Activated CD4-positive, alpha-beta T cell treated with anti-CD3 and anti-CD28 coated beads for 48 hours (primary cell): ENCODE data around the gene DYNC1H1.

Source experiments
- DNase-seq: peaks from one replicate; pipeline ENCODE4 v3.0.0-alpha.2; 2020

The DYNC1H1 gene

GRCh38 chr14:102005336-102005735, 41.0 kb downstream of the DYNC1H1 start:
- no peak for DNase-seq

GRCh38 chr14:102007916-102008418, 43.6 kb downstream of the DYNC1H1 start:
- DNase-seq: no peak

- no peak for DNase-seq
Measured at GRCh38 chr14:102008891-102009290, 44.5 kb downstream of the DYNC1H1 start.

GRCh38 chr14:102011631-102012030, 47.3 kb downstream of the DYNC1H1 start:
- no peak for DNase-seq

GRCh38 chr14:102012336-102012735, 48.0 kb downstream of the DYNC1H1 start:
- DNase-seq: no peak

- DNase-seq: no peak
Measured at GRCh38 chr14:102013669-102014200, 49.4 kb downstream of the DYNC1H1 start.

GRCh38 chr14:102015045-102015685, 50.8 kb downstream of the DYNC1H1 start:
- no peak for DNase-seq

GRCh38 chr14:102015771-102016170, 51.4 kb downstream of the DYNC1H1 start:
- no peak for DNase-seq

GRCh38 chr14:102016420-102017090, 52.2 kb downstream of the DYNC1H1 start:
- DNase-seq: no peak

- no peak for DNase-seq
Measured at GRCh38 chr14:102018251-102018650, 53.9 kb downstream of the DYNC1H1 start.

- no peak for DNase-seq
Measured at GRCh38 chr14:102019006-102019540, 54.7 kb downstream of the DYNC1H1 start.

GRCh38 chr14:102020058-102020971, 55.9 kb downstream of the DYNC1H1 start:
- peak; percentile 76 for DNase-seq

GRCh38 chr14:102026934-102027333, 62.6 kb downstream of the DYNC1H1 start:
- DNase-seq: no peak

GRCh38 chr14:102027951-102028350, 63.6 kb downstream of the DYNC1H1 start:
- DNase-seq: no peak

GRCh38 chr14:102028733-102029132, 64.4 kb downstream of the DYNC1H1 start:
- DNase-seq: no peak

- DNase-seq: no peak
Measured at GRCh38 chr14:102029956-102030355, 65.6 kb downstream of the DYNC1H1 start.

- DNase-seq: no peak
Measured at GRCh38 chr14:102033241-102033640, 68.9 kb downstream of the DYNC1H1 start.

- no peak for DNase-seq
Measured at GRCh38 chr14:102034301-102034700, 69.9 kb downstream of the DYNC1H1 start.

GRCh38 chr14:102035914-102036313, 71.5 kb downstream of the DYNC1H1 start:
- no peak for DNase-seq

GRCh38 chr14:102037686-102038085, 73.3 kb downstream of the DYNC1H1 start:
- no peak for DNase-seq

- no peak for DNase-seq
Measured at GRCh38 chr14:102039157-102039556, 74.8 kb downstream of the DYNC1H1 start.

- DNase-seq: no peak
Measured at GRCh38 chr14:102040153-102040552, 75.8 kb downstream of the DYNC1H1 start.

- no peak for DNase-seq
Measured at GRCh38 chr14:102042699-102043098, 78.3 kb downstream of the DYNC1H1 start.
